ENCODE measurements around the gene TARS1.

- TF ChIP-seq CTCF (IDR thresholded peaks at IDR 0.05; ENCODE audit: insufficient read depth, low read depth, low read length) (no peak), EZH2 (IDR thresholded peaks at IDR 0.05; ENCODE audit: insufficient read depth, low read length) (no peak)
Observed at GRCh38 chr5:33509036-33509435, 68.3 kb downstream of the TARS1 start.
